CMK (cell line): ENCODE measurements around the gene OVCA2.

Experiments used
- DNase-seq: peaks from one replicate; pipeline ENCODE4 v3.0.0-alpha.2; 2010; ENCODE audit warnings: low read depth

The OVCA2 gene

GRCh38 chr17:2034806-2035540 is 6.8 kb upstream of the OVCA2 start:
- no peak for DNase-seq

GRCh38 chr17:2035541-2036488 is 6.0 kb upstream of the OVCA2 start:
- no peak for DNase-seq

GRCh38 chr17:2037155-2037554 is 4.7 kb upstream of the OVCA2 start:
- DNase-seq, result no peak

- DNase-seq, result no peak
Measured at GRCh38 chr17:2040219-2040827, 1.5 kb upstream of the OVCA2 start.

GRCh38 chr17:2040942-2041560 is 771 bp upstream of the OVCA2 start:
- no peak for DNase-seq

GRCh38 chr17:2042390-2042847 is 597 bp downstream of the OVCA2 start:
- no peak for DNase-seq

GRCh38 chr17:2042933-2043332 is 1.1 kb downstream of the OVCA2 start:
- DNase-seq, result no peak

- DNase-seq, result no peak
Measured at GRCh38 chr17:2043785-2044184, 2.0 kb downstream of the OVCA2 start.

- DNase-seq, result no peak
Measured at GRCh38 chr17:2044263-2044894, 2.6 kb downstream of the OVCA2 start.

GRCh38 chr17:2047590-2047989 is 5.8 kb downstream of the OVCA2 start:
- DNase-seq, result no peak

GRCh38 chr17:2048805-2049204 is 7.0 kb downstream of the OVCA2 start:
- no peak for DNase-seq

- no peak for DNase-seq
Measured at GRCh38 chr17:2049333-2050299, 7.8 kb downstream of the OVCA2 start.

- no peak for DNase-seq
Measured at GRCh38 chr17:2050300-2051060, 8.7 kb downstream of the OVCA2 start.

GRCh38 chr17:2051061-2051932 is 9.5 kb downstream of the OVCA2 start:
- no peak for DNase-seq

GRCh38 chr17:2051933-2052559 is 10.2 kb downstream of the OVCA2 start:
- no peak for DNase-seq

- no peak for DNase-seq
Measured at GRCh38 chr17:2053380-2054261, 11.8 kb downstream of the OVCA2 start.

GRCh38 chr17:2054262-2054511 is 12.4 kb downstream of the OVCA2 start:
- DNase-seq, result no peak
